SJSA1 (cell line): ENCODE data around the gene ZNF3. TPM values are rescaled to one million over a fixed set of nuclear protein-coding genes. Genes with fewer than 3 reads are reported as not detected.
A peak's percentile ranks its signal among the peaks of the same experiment; 100 is the strongest.

Source experiments
- DNase-seq, 2 experiments: peaks; one replicate each; pipeline ENCODE4 v3.0.0-alpha.2; 2015 to 2020; ENCODE audit warnings: low spot score in 2 of 2, low read depth in 1 of 2
- H3K27ac ChIP-seq: fragments of 250-450 bp; sonication (Bioruptor Pico); 2 replicates; pipeline ENCODE4 v1.5.1; 2020; ENCODE audit warnings: mild to moderate bottlenecking, moderate library complexity
- H3K27me3 ChIP-seq: fragments of 250-450 bp; sonication (Bioruptor Pico); replicated peaks from 2 replicates; pipeline ENCODE4 v1.5.1; 2020; ENCODE audit warnings: mild to moderate bottlenecking, moderate library complexity
- H3K36me3 ChIP-seq: fragments of 250-450 bp; sonication (Bioruptor Pico); 2 replicates; pipeline ENCODE4 v1.5.1; 2020; ENCODE audit warnings: mild to moderate bottlenecking
- H3K4me1 ChIP-seq: fragments of 250-450 bp; sonication (Bioruptor Pico); replicated peaks from 2 replicates; pipeline ENCODE4 v1.6.1; 2021; ENCODE audit warnings: mild to moderate bottlenecking
- H3K4me3 ChIP-seq: fragments of 250-450 bp; sonication (Bioruptor Pico); 2 replicates; pipeline ENCODE4 v1.5.1; 2020; ENCODE audit warnings: mild to moderate bottlenecking
- H3K9me3 ChIP-seq: fragments of 250-450 bp; sonication (Bioruptor Pico); replicated peaks from 2 replicates; pipeline ENCODE4 v1.5.1; 2020; ENCODE audit warnings: mild to moderate bottlenecking
- total RNA-seq: library from RNA; depleted of rRNA; stranded (reverse); fragments of >200 nt; shearing (Covaris generic); gene quantifications from 2 replicates; pipeline ENCODE4 v1.2.3, GENCODE V29; 2014

The ZNF3 gene
- total RNA-seq, 1 experiment from 2014 or later: 27.4 TPM

DNA sequence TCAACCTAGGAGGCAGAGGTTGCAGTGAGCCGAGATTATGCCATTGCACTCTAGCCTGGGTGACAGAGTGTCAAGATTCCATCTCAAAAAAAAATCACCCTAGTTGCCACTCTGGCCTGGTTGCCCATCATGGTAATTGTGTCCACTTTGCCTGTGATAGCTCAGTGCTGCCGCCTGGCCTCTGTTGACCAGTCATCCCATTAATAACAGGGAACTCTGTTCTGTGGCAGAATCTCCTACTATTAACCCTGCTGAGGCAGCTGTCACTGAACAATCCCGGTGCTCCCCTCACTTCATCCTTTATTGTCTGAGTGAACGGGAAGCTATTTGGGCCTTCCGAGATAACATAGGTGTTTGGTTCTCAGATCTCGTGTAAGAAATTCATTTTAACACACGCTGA lies 14.6 kb downstream of the ZNF3 start:
- Histone ChIP-seq H3K4me1 (no peaks in the 10 kb centered on the region), H3K27ac (no peak overlapping the region), H3K27me3 (no peaks in the 10 kb centered on the region), H3K36me3 (peaks cover 89% of the 10 kb centered on the region), H3K9me3 (peaks cover 24% of the 10 kb centered on the region), H3K4me3 (no peak overlapping the region)
- no peak for DNase-seq

DNA sequence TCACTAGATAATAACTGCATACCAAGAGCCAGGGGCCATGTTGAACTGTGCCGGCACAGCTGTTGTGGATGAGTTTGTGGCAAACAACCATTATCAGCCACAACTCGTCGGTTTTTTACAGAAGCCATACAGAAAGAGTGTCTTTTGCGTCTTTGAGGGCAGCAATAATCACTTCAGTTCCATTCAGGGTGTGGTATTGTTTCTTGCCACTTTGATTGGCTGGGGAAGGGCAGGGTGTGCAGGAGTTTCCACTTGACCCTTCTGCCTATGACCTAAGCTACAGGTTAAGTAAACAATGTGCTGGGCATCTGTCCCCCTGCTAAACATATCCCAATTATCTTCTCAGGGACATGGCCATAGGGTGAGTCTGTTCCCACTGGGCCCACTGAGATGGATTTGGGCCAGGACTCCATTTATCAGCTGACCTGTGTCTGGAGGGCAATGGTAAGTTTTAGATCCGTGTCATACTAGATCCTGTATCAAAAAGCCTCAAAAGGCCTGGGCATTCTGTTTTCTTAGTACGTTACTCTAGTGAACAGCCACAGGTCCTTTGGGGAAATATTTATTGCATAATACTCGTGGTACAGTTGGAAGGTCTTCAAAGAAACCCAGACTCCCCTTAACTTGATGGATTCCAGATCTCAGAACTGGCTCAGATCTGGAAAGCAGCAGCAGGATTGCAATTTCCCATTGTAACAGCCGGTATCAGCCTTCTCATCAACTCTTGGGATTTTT lies 15.9 kb downstream of the ZNF3 start:
- Histone ChIP-seq H3K4me3 (no peak overlapping the region), H3K9me3 (peaks cover 10% of the 10 kb centered on the region), H3K4me1 (no peaks in the 10 kb centered on the region), H3K27me3 (no peaks in the 10 kb centered on the region), H3K36me3 (peaks cover 86% of the 10 kb centered on the region), H3K27ac (no peak overlapping the region)
- no peak for DNase-seq

DNA sequence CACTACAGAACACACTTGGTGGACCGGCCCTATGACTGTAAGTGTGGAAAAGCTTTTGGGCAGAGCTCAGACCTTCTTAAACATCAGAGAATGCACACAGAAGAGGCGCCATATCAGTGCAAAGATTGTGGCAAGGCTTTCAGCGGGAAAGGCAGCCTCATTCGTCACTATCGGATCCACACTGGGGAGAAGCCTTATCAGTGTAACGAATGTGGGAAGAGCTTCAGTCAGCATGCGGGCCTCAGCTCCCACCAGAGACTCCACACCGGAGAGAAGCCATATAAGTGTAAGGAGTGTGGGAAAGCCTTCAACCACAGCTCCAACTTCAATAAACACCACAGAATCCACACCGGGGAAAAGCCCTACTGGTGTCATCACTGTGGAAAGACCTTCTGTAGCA lies 17.4 kb downstream of the ZNF3 start:
- Histone ChIP-seq H3K27ac (no peak overlapping the region), H3K36me3 (peaks cover 82% of the 10 kb centered on the region), H3K4me3 (no peak overlapping the region), H3K4me1 (no peaks in the 10 kb centered on the region), H3K9me3 (no peaks in the 10 kb centered on the region), H3K27me3 (no peaks in the 10 kb centered on the region)
- DNase-seq: no peak

DNA sequence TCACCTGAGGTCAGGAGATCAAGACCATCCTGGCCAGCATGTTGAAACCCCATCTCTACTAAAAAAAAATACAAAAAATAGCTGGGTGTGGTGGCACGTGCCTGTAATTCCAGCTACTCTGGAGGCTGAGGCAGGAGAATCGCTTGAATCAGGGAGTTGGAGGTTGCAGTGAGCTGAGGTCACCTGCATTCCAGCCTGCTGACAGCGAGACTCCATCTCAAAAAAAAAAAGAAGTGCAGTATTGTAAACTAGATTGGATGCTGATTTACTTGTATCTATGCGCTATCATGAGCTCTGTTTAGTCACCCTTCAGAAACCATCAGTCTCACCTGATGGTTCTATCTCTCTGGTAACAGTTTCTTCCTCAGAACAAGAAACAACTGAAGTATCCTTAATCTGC lies 18.1 kb downstream of the ZNF3 start:
- Histone ChIP-seq H3K27ac (no peak overlapping the region), H3K27me3 (no peaks in the 10 kb centered on the region), H3K36me3 (peaks cover 83% of the 10 kb centered on the region), H3K9me3 (no peaks in the 10 kb centered on the region), H3K4me1 (no peaks in the 10 kb centered on the region), H3K4me3 (no peak overlapping the region)
- no peak for DNase-seq

DNA sequence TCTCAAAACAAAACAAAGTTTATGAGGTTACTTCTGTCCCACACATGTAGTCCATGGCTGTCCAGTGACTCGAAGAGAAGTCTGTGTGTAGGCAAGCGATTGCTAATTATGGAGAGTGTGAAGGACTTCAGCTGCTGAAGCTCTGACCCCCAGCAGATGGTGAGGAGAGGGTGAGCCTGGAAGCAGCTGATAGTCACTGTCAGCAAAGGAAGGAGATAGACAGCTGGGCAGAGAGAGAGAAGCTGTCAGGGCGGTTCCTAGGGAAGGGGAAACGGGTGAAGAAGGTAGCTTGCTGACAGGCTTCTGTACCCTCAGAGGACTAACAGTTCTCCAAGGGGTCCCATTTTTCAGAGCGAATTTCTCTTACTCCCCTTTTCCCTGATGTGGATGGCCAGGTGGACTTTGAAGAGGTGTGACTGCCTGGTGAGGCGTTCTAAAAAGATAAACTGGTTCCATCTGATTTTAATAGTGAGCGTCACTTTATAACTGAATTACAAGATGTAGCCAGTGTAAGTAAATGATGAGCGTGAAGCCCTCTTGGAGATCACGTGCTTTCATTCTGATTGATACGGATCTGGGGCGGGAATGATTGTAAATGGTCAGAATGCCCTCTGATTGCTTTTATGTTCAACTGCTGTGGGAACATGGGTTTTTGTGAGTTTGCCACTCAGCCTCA lies 19.9 kb downstream of the ZNF3 start:
- no peaks in the 10 kb centered on the region for H3K4me1 ChIP-seq
- peaks cover 83% of the 10 kb centered on the region for H3K36me3 ChIP-seq
- H3K27ac ChIP-seq: no peak overlapping the region
- no peaks in the 10 kb centered on the region for H3K9me3 ChIP-seq
- H3K27me3 ChIP-seq: no peaks in the 10 kb centered on the region
- no peak overlapping the region for H3K4me3 ChIP-seq
- no peak for DNase-seq

DNA sequence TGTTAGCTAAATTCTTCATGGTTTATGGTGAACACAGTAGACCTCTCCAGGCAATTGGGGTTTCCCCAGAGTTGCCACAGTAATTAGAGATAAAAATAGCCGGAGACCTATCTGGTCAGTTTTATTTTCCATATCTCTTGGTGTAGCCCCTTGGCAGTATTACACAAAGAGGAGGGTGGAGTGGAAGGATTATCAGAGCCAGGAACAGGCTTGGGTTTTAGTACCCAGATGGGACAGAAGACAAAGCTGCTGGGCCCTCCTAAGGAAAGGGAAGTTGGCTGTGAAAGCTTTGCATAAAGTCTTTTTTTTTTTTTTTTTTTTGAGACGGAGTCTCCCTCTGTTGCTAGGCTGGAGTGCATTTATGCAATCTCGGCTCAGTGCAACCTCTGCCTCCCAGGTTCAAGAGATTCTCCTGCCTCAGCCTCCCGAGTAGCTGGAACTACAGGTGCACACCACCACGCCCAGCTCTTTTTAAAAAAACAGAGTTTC lies 22.2 kb downstream of the ZNF3 start:
- Histone ChIP-seq H3K4me1 (no peaks in the 10 kb centered on the region), H3K36me3 (peaks cover 61% of the 10 kb centered on the region)

DNA sequence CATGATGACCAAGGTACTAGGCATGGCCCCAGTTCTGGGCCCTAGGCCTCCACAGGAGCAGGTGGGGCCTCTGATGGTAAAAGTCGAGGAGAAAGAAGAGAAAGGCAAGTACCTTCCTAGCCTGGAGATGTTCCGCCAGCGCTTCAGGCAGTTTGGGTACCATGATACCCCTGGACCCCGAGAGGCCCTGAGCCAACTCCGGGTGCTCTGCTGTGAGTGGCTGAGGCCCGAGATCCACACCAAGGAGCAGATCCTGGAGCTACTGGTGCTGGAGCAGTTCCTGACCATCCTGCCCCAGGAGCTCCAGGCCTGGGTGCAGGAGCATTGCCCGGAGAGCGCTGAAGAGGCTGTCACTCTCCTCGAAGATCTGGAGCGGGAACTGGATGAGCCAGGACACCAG lies 24.5 kb downstream of the ZNF3 start:
- no peak overlapping the region for H3K27ac ChIP-seq
- H3K4me1 ChIP-seq: no peaks in the 10 kb centered on the region
- no peak for DNase-seq
- H3K27me3 ChIP-seq: no peaks in the 10 kb centered on the region
- H3K4me3 ChIP-seq: no peak overlapping the region
- no peaks in the 10 kb centered on the region for H3K9me3 ChIP-seq
- peaks cover 57% of the 10 kb centered on the region for H3K36me3 ChIP-seq

More for the DNA sequence above, 22.2 kb downstream of the ZNF3 start:
- H3K9me3 ChIP-seq: no peaks in the 10 kb centered on the region
- H3K27me3 ChIP-seq: no peaks in the 10 kb centered on the region
- no peak for DNase-seq
- no peak overlapping the region for H3K4me3 ChIP-seq
- no peak overlapping the region for H3K27ac ChIP-seq

DNA sequence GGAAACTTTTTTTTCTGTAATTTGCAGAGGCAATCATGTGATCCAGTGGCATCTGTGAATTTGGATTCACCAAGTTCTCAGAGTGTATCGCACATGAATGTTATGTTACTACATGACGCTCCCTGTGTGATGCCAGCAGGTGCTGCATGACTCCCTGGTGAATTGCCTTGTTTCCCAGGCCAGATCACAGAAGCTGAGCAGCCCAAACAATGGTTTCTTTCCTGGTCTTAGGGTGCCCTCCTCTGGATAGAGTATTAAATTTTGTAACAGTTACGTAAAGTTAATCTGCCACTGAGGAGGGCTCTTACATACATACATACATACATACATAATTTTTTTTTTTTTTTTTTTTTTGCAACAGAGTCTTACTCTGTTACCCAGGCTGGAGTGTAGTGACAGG lies 28.3 kb downstream of the ZNF3 start:
- DNase-seq: peak; percentile 59 to 74
- H3K4me3 ChIP-seq: no peak overlapping the region
- H3K36me3 ChIP-seq: peaks cover 36% of the 10 kb centered on the region
- H3K27ac ChIP-seq: no peak overlapping the region
- no peaks in the 10 kb centered on the region for H3K9me3 ChIP-seq
- peaks cover 16% of the 10 kb centered on the region for H3K4me1 ChIP-seq
- H3K27me3 ChIP-seq: no peaks in the 10 kb centered on the region

DNA sequence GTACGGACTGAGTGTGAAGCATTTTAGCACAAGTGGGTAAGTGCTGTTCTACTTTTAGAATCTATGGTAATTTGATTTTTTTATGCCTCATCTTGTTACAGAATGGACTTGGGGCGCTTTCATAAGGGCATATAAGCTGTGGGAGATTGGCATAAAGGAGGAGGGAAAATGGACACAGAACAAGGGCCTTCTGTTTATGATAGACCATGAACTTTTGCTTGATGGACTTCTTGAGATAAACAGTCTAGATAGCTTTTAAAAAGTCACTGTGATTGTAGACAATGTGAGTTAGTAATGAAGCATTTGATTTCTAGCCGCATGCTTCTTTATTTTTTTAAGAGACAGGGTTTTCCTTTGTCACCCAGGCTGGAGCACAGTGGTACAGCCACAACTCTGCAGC lies 29.9 kb downstream of the ZNF3 start:
- Histone ChIP-seq H3K9me3 (no peaks in the 10 kb centered on the region), H3K36me3 (peaks cover 20% of the 10 kb centered on the region), H3K27ac (no peak overlapping the region), H3K4me3 (no peak overlapping the region), H3K4me1 (peaks cover 16% of the 10 kb centered on the region), H3K27me3 (no peaks in the 10 kb centered on the region)
- no peak for DNase-seq

DNA sequence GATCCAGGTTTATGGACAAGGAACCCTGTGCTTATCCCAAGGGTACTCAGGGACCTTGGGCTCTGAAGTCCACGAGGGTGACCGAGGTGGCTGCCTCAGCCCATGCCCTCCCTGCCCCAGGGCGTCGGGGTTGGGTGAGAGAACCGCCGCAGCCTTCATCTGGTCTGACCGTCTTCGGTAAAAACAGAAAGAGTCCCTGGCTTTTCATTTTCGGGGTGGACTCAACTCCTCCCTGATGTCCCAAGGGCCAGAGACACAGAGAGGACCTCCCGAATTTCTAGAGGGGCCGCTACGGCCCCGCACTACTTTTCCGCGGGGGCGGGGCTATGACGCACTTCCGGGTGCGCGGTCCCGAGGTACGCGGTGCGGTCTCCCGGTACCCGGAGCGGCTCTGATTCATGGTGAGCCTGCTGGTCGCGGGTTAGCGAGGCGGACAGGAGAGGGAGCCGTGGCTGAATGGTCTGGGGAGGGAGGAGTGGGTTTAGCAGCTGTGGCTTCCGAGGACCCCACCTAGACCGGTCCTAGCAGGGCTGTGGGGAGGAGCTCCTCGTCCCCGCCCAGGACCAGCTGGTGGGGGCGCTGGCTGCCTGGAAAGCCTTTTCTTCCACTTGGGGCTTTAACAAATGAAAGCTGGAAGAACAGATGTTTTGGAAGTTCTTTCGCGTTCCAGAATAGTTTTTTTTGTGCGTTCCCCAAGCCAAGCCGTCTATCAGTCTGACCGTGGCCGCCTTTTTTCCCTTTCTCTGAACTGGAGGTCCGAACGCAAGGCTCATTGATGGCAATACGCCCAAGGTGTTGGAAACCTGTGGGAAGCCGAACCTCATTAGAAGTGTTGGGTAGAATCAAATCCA lies 31.9 kb downstream of the ZNF3 start, which contains the start of gene ZSCAN21:
Gene ZSCAN21, plus strand, starts transcription at position 334 of the 851 bp plus-strand sequence. CDS start 7,233 bp downstream, outside the sequence.
- Histone ChIP-seq H3K27ac (peak within 1 kb of the TSS; percentile 79), H3K36me3 (peaks cover 20% of the 10 kb centered on the region), H3K9me3 (no peaks in the 10 kb centered on the region), H3K4me3 (peak within 1 kb of the TSS; percentile 77), H3K4me1 (peaks cover 16% of the 10 kb centered on the region), H3K27me3 (no peaks in the 10 kb centered on the region)
- peak; percentile 84 to 89 for DNase-seq

DNA sequence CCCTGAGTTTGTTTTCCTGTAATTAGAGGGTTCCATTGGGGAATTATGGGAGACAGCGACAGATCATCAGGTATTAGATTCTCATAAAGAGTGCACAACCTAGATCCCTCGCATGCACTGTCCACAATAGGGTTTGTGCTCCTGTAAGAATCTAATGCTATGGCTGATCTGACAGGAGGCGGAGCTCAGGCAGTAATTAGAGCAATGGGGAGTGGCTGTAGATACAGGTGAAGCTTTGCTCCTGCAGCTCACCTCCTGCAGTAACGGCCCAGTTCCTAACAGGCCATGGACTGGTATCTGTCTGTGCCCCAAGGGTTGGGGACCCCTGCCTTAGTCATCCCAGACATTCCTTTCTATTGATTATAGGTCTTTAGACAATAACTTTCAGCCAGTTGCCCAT lies 32.8 kb downstream of the ZNF3 start:
- H3K36me3 ChIP-seq: peaks cover 18% of the 10 kb centered on the region
- H3K4me3 ChIP-seq: no peak overlapping the region
- no peaks in the 10 kb centered on the region for H3K27me3 ChIP-seq
- no peak overlapping the region for H3K27ac ChIP-seq
- DNase-seq: no peak
- H3K9me3 ChIP-seq: no peaks in the 10 kb centered on the region
- peaks cover 16% of the 10 kb centered on the region for H3K4me1 ChIP-seq

DNA sequence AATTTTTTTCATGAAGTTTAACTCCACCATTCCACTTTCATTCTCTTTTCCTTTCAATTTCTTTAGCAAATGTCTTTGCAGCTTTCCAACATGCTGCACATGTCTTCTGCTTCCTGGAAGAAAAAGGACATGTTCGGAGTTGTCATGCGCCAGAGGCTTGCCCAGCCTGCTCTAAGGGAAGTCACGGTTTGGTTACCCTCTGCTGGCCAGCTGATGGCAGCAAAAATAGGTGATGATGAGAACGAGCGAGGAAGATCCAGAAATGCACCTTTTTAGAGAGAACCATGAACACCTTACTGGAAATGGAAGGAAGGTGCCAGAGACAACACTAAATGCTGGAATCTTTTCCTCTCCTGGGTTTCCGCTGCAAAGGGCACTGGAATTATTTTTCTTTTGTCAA lies 36.8 kb downstream of the ZNF3 start:
- H3K36me3 ChIP-seq: peaks cover 5% of the 10 kb centered on the region; the same call in 1 of the 2 replicates
- peaks cover 31% of the 10 kb centered on the region for H3K4me1 ChIP-seq
- H3K27ac ChIP-seq: no peak overlapping the region
- no peak overlapping the region for H3K4me3 ChIP-seq
- H3K9me3 ChIP-seq: no peaks in the 10 kb centered on the region
- no peak for DNase-seq
- H3K27me3 ChIP-seq: no peaks in the 10 kb centered on the region

DNA sequence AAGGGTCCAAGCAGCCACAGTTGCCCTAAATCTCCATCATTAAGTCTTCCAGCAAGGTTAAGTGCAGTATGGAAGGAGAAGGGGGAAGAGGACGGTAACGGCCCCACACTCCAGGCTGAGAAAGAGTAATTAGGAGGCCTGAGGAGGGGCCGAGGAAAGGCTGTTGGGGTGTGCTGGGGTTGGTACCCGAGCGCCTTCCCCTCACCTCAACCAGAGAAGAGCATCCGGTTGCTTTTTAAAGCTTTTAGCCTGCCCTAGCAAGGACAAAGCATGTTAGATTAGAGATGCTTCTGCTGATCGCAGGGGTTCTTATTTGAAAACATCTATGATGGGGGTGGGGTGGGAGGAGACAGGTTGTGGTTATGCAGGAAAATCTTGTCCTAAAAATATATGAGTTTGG lies 40.9 kb downstream of the ZNF3 start:
- H3K4me1 ChIP-seq: peaks cover 36% of the 10 kb centered on the region
- H3K4me3 ChIP-seq: no peak overlapping the region
- H3K36me3 ChIP-seq: peaks cover 27% of the 10 kb centered on the region
- H3K27me3 ChIP-seq: no peaks in the 10 kb centered on the region
- H3K9me3 ChIP-seq: no peaks in the 10 kb centered on the region
- H3K27ac ChIP-seq: peak overlapping the region; percentile 40
- no peak for DNase-seq
